IPS-18c (cell line): ENCODE results near the gene CDX1.

ENCODE experiments used
- H3K4me3 ChIP-seq: 2 replicates; pipeline ENCODE4 v1.7.0; 2013; ENCODE audit warnings: low read depth, mild to moderate bottlenecking, low read length, moderate library complexity; ENCODE audit not compliant: insufficient read depth
- H3K9me3 ChIP-seq: one replicate; pipeline ENCODE4 v1.6.1; 2013; ENCODE audit warnings: mild to moderate bottlenecking, low read length, moderate library complexity; ENCODE audit not compliant: control insufficient read depth, insufficient read depth

Gene CDX1

DNA sequence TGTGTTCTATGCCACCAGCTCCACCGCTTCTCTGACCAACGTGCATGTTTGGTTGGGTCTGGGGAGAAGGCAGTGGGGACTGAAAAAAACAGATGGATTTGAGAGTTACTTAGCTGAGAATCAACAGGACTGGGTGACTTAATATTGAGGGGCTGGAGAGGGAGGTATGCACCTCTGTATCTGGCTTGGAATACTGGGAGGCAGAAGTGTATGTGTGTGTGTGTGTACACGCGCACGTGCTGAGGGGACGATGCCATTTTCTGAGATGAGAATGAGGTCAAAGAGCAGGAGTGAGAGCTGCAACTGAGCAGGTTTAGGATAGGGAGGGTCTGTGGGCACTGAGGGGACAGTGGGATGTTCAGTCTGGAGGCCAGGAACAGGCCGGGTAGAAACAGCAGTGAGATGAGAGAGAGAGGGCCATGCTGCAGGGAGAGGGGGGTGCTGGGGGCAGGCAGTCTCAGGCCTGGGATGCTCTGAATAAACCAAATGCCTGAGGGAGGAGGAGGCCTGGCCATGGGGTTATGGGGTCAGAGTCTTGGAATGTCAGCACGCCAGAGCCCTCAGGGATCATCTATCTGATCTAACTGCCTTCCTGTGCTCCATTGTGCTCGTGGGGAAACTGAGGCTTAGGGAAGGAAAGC, 24.9 kb upstream of the CDX1 start:
- no peaks in the 10 kb centered on the region for H3K9me3 ChIP-seq

GRCh38 chr5:150142185-150142958, 24.2 kb upstream of the CDX1 start:
- H3K4me3 ChIP-seq = no peak overlapping the region
- no peaks in the 10 kb centered on the region for H3K9me3 ChIP-seq

More for the DNA sequence above, 24.9 kb upstream of the CDX1 start:
- no peak overlapping the region for H3K4me3 ChIP-seq

- Histone ChIP-seq H3K9me3 (no peaks in the 10 kb centered on the region), H3K4me3 (no peak overlapping the region)
Measured at GRCh38 chr5:150142959-150143349, 23.6 kb upstream of the CDX1 start.

- Histone ChIP-seq H3K9me3 (no peaks in the 10 kb centered on the region), H3K4me3 (no peak overlapping the region)
Measured at GRCh38 chr5:150143350-150144245, 23.0 kb upstream of the CDX1 start.

DNA sequence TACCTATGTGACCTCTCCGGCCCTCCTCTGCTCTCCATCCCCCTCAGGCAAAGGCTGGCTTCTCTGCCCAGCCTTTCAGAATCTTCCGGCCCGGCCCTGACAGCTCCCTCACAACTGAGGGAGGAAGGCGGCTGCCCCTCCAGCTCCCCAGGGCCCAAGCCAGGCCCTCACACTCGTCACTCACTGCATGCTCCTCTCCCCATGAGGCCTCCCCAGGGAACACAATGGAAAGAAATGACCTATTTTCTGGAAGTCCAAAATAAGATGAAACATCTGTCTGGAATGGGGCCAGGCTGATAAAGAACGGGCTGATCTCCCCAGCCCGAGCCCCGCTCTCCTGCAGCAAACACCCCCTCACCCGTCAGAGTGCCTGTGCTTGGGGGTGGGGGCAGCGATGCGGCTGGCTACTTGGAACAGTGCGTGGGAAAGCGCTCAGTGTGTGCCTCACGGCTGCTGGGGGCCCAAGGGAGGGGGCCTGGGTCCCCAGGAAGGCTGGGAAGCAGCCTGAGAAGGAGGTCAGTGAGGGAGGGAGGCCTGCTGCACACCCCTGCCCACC, 22.3 kb upstream of the CDX1 start:
- Histone ChIP-seq H3K9me3 (no peaks in the 10 kb centered on the region), H3K4me3 (no peak overlapping the region)

DNA sequence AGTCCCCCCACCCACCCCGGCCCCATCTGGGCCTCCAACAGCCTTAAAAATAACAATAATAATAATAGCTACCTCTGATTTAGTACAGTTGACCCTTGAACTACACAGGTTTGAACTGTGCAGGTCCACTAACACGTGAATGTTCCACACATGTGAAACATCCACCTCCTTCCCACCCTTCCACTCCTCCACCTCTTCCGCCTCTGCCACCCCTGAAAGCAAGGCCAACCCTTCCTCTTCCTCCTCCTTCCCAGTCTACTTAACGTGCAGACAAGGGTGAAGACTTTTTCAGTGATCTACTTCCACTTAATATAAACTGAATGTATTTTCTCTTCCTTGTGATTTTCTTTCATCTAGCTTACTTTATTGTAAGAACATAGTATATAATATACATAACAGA, 21.7 kb upstream of the CDX1 start:
- Histone ChIP-seq H3K4me3 (no peak overlapping the region), H3K9me3 (no peaks in the 10 kb centered on the region)

GRCh38 chr5:150146235-150146634, 20.3 kb upstream of the CDX1 start:
- H3K4me3 ChIP-seq = no peak overlapping the region
- no peaks in the 10 kb centered on the region for H3K9me3 ChIP-seq

DNA sequence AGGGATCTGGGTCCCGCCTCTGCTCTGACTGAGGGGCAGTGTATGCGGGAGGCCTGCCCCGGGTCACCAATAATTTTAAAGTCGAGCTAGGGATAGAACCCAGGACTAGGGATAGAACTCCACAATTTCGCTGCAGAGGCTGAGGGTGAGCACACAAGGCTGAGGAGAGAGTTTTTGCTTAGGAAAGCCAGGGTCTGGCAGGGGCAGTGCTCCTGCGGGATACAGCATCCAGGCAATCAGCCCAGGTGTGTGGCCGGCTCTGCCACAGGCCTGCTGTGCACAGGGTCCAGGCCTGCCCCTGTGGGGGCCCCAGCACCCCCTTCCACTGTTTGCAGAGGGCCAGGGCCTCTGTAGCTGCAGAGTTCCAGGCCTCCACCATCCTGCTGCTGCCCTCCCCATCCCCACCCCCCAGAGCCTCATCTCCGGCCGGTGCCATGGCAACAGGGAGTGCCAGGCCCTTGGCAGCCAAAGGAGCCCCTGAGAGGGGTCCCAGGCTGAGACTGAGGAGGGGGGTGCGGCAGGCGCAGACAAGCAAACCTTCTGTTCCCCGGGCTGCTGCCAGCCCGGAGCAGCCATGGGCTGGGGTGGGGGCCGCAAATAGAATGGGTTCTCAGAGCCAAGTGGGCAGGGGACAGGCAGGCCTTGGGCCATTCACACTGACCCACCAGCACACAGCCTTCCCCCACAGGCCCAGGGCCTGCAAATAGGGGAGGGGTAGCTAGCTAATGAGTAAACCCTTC, 19.5 kb upstream of the CDX1 start:
- Histone ChIP-seq H3K4me3 (no peak overlapping the region), H3K9me3 (no peaks in the 10 kb centered on the region)

DNA sequence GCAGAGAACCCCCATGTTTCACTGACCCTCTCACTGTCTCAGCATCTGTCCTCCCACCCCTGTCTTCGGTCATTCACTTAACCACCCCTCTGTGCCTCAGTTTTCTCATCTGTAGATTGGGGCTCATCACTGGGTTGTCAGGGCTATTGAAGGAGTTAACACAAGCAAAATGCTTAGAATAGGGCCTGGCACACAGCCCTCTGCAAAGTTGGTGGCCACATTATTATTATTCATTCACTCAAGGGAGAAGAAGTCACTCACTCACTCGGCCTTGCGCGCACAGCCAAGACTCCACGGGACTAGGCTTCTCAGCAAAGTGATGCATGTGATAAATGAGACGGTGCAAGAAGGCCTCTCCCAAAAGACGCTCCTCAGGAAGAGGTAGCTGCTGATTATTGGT, 18.9 kb upstream of the CDX1 start:
- Histone ChIP-seq H3K4me3 (no peak overlapping the region), H3K9me3 (no peaks in the 10 kb centered on the region)

GRCh38 chr5:150148117-150148927, 18.3 kb upstream of the CDX1 start:
- Histone ChIP-seq H3K9me3 (no peaks in the 10 kb centered on the region), H3K4me3 (no peak overlapping the region)

DNA sequence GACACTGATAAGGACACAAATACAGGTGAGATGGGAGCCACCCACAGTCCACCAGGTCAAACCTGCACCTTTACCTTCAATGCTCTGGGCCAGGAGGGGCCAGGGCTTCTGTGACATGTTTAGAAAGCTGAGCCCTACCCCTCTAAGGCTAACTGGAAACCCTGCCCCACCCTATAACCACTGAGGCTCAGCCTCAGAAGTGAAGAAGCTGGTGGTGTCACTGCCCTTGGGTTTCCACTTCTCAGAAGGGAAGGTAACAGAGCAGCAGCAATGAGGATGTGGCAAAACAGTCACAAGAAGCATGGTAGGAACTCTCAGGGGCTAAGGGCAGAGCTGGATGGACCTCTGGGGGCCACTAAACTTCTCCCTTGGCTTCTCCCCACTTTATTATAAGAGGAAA, 17.0 kb upstream of the CDX1 start:
- Histone ChIP-seq H3K9me3 (no peaks in the 10 kb centered on the region), H3K4me3 (no peak overlapping the region)

DNA sequence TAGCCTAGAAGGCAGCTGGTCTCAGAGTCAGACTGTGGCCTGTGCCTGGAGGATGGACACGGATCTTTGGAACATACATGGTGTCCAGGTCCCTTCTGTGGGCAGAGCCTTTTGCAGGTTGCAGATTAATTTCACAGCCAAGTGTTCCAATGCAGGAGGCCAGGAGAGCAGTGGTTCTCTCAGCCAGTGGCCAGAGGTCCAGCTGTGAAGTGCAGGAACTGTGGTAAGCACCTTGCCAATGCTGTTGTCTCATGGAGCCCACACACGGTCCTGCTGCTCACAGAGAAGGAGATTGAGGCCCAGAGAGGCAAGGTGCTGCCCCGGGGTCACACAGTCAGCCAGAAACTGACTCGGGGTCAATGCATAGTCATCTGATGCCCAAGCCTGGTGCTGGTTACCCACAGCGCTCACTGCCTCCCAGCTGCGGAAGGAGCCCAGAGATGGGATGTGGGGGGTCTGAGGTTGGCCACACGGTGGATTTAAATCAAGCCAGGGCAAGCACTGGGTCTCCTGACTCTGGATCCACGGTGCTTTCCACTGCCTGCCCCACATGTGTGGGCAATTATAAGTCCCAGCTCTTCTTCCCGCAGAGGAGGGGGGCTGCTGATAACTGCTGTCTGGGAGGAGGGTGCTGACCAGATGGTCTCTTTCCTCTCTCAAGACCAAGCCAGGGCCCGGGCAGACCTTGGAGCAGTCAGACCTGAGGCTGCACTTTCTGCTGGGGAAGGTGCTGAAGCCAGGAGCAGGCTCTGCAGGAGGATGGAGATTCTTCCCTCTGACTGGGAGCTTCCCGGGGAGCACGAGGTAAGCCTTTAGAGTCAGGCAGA, 13.7 kb upstream of the CDX1 start:
- no peaks in the 10 kb centered on the region for H3K9me3 ChIP-seq

GRCh38 chr5:150153483-150153882, 13.1 kb upstream of the CDX1 start:
- no peaks in the 10 kb centered on the region for H3K9me3 ChIP-seq
- H3K4me3 ChIP-seq = no peak overlapping the region

More for the DNA sequence above, 13.7 kb upstream of the CDX1 start:
- H3K4me3 ChIP-seq = no peak overlapping the region

DNA sequence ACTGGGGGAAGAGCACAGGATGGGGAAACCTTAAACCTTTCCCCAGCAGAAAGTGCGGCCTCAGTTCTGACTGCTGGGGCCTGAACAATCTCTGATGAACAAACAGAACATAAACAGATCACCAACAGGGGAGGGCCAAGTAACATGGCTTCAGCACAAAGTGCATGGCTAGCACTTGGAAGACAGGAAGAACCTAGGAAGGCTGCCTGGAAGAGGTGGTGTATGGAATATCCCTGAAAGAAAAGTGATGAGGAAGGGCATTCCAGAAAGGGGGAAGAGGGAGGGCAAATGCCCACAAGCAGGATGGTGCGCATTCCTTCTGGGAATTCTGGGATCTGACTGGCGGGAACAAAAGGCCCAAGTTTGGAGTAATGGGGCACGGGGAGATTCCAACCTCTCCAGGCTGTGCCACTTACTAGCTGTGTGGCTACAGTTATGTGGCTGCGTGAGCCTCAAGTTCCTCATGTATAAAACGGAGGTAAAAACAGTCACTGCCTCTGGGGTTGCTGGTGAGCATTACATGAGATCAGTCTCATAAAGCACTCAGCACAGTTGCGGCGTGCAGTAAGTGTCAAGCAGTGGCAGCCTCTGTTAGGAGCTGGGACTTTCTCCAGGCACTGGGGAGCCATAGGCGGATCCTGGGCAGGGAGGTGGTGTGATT, 12.5 kb upstream of the CDX1 start:
- H3K9me3 ChIP-seq = no peaks in the 10 kb centered on the region
- no peak overlapping the region for H3K4me3 ChIP-seq

DNA sequence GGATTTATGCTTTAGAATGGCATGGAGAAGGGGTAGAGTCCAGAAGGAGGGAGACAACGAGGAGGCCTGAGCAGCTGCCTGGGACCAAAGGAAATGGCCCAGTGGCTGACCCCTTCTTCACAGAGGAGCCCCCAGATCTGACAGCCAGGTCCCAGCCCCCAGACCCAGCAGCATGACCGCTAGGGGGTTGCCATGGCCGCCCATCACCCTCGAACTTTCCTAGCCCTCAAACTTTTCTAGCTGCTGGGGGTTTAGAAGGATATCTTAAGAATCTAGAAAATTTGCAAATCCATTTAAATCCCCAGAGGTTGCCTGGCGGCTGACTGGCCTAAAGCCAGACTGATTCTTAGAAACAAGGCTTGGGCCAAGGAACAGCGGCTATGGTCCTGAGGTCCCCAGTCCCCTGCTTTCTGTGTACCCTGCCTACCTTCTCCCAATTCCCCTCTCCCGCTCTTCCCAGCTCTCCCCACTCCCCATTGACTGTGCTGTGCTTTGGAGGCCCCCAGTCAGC, 11.9 kb upstream of the CDX1 start:
- no peak overlapping the region; the same call in 1 of the 2 replicates for H3K4me3 ChIP-seq
- H3K9me3 ChIP-seq = no peaks in the 10 kb centered on the region
